ENCODE measurements around the gene CDC37. TPM values are rescaled to one million over a fixed set of nuclear protein-coding genes. Genes with fewer than 3 reads are reported as not detected.

Gene CDC37
- total and polyA plus RNA-seq, 2 of the 4 experiments (the other 2 are of a cell fraction): 209 to 650 TPM

DNA sequence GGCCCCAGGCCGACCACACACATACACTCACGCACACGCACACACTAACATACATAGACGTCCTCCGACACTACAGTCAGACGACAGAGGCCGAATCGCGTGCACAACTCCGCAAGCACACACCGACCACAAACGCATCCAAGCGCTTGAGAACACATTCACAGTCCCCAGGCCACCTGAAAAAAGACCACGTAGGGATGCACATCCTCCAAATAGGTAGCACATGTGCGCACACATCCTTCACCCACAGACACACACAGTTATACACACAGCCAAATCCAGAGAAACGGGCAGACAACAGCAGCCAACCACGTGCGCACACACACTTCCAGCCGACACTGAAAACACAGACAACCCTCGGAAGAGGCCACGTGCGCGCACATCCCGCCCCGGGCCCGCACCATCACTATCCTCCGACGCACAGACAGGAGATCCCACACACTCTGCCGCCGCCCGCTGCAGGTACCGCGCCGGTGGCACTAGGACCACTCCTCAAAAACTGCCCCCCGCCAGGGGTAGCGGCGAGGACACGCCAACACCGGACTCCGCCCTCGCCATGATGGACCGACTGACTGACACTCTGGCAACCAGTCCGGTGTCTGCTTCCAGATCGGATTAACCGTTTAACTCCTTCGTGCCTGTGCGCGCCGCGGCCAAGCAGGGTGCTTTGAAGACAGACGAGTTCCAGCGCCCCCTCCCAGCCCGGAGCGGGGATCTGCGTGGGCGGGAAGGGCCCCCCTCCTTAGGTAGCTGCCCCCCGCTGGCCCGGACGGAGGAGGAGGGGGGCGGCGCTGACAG, 16.5 kb upstream of the CDC37 start:
- Histone ChIP-seq H3K9me3 (ENCODE audit: control insufficient read depth, insufficient read depth, low read length) (no peaks in the 10 kb centered on the region), H3K4ac (ENCODE audit: low read depth, low read length) (no peak overlapping the region), H3K9ac (ENCODE audit: low read depth, low read length) (no peak overlapping the region), H4K8ac (ENCODE audit: low read depth in 2 of 2, low read length in 2 of 2) (0 out of 4 replicates have a peak overlapping the region, but pooled peaks of 1 of the 2 experiments have one; percentile 6), H4K91ac (ENCODE audit: insufficient read depth, low read depth, low read length) (no peak overlapping the region), H4K20me1 (ENCODE audit: insufficient read depth, low read length) (peaks cover 31% of the 10 kb centered on the region), H3K9me1 (ENCODE audit: insufficient read depth, low read length) (no peaks in the 10 kb centered on the region), H2AK9ac (replicated peaks; ENCODE audit: low read depth, low read length, poor library complexity) (peak overlapping the region; percentile 87), H3K4me1 (ENCODE audit: control insufficient read depth, insufficient read depth, low read length) (peaks cover 15% of the 10 kb centered on the region), H2BK120ac (ENCODE audit: low read depth, low read length) (no peak overlapping the region), H3K36me3 (ENCODE audit: control insufficient read depth, insufficient read depth, low read length) (no peaks in the 10 kb centered on the region), H3K27ac (ENCODE audit: insufficient read depth, low read length) (no peak overlapping the region), H3K56ac (ENCODE audit: extremely low read depth, insufficient read depth, low read length) (no peak overlapping the region), H3K79me1 (ENCODE audit: low read depth in 1 of 2, low read length in 2 of 2) (no peaks in the 10 kb centered on the region; a peak in 1 of 4 replicates), H3K4me3 (ENCODE audit: insufficient read depth, low read depth, low read length) (peak overlapping the region; percentile 39), H2AFZ (replicated peaks; ENCODE audit: low read length, poor library complexity) (peak overlapping the region; percentile 85), H2AK5ac (ENCODE audit: low read depth, low read length) (peak overlapping the region; percentile 60; the same call in 1 of the 2 replicates), H3K4me2 (ENCODE audit: low read depth, low read length) (peak overlapping the region; percentile 70), H2BK20ac (ENCODE audit: low read depth, low read length) (no peak overlapping the region), H4K5ac (ENCODE audit: low read depth, low read length) (no peak overlapping the region), H3K23ac (ENCODE audit: low read depth, low read length) (peak overlapping the region; percentile 30), H2BK15ac (ENCODE audit: low read depth, low read length) (no peak overlapping the region), H3K14ac (replicated peaks; ENCODE audit: low read depth, low read length) (no peak overlapping the region), H2BK5ac (ENCODE audit: low read depth, low read length, poor library complexity, severe bottlenecking) (no peak overlapping the region), H3K27me3 (ENCODE audit: control insufficient read depth, insufficient read depth, low read length) (peaks cover 45% of the 10 kb centered on the region), H3K18ac (ENCODE audit: low read depth, low read length) (no peak overlapping the region)
- no TSS peak for BruUV-seq (replicated peaks)
- in situ Hi-C loops (cut with MboI; ENCODE audit: low sequenced_read_pairs) (no loop called here), dilution Hi-C loops (cut with HindIII; ENCODE audit: low sequenced_read_pairs, unreplicated experiment) (no loop called here), intact Hi-C loops (cut with micrococcal nuclease) (no loop called here)
- ChIA-PET CTCF (no interaction called here), POLR2A (ENCODE audit: unreplicated experiment) (no interaction called here)
- ATAC-seq (ENCODE audit: low read depth): no peak
- 1% methylated on average over 27 of the region's 61 CpGs; no CpG with 5 or more reads in 1 of the 2 experiments for whole genome bisulfite sequencing, 2 experiments (ENCODE audit: extremely low coverage in 2 of 2, insufficient read length in 1 of 2)
- peak; percentile 61 for DNase-seq
- TF ChIP-seq RCOR1 (IDR thresholded peaks at IDR 0.05; ENCODE audit: insufficient replicate concordance, low read length): no peak
- no peak for TF ChIP-seq NFE2L2 (IDR thresholded peaks at IDR 0.05; ENCODE audit: low read depth, low read length)
- no peak for TF ChIP-seq CTCF (conservative IDR thresholded peaks at IDR 0.05; ENCODE audit: low read depth, low read length)
- no peak for TF ChIP-seq RAD21 (IDR thresholded peaks at IDR 0.05; ENCODE audit: low read length)
- TF ChIP-seq BHLHE40 (IDR thresholded peaks at IDR 0.05; ENCODE audit: low read depth, low read length): no peak; the same call in none of the 2 replicates
- TF ChIP-seq POLR2A (IDR thresholded peaks at IDR 0.05; ENCODE audit: low read depth, low read length): peak; percentile 23; the same call in 1 of the 2 replicates
- TF ChIP-seq MXI1 (IDR thresholded peaks at IDR 0.05; ENCODE audit: borderline replicate concordance, low read depth, low read length): peak; percentile 95
- TF ChIP-seq MAFK (IDR thresholded peaks at IDR 0.05; ENCODE audit: low read depth, low read length): no peak
- TF ChIP-seq, protein P1, sequence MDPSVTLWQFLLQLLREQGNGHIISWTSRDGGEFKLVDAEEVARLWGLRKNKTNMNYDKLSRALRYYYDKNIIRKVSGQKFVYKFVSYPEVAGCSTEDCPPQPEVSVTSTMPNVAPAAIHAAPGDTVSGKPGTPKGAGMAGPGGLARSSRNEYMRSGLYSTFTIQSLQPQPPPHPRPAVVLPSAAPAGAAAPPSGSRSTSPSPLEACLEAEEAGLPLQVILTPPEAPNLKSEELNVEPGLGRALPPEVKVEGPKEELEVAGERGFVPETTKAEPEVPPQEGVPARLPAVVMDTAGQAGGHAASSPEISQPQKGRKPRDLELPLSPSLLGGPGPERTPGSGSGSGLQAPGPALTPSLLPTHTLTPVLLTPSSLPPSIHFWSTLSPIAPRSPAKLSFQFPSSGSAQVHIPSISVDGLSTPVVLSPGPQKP (IDR thresholded peaks at IDR 0.05; ENCODE audit: borderline replicate concordance, low read depth, low read length): no peak
- no peak for TF ChIP-seq SMC3 (IDR thresholded peaks at IDR 0.05; ENCODE audit: low read depth, low read length)
- TF ChIP-seq, protein P2, sequence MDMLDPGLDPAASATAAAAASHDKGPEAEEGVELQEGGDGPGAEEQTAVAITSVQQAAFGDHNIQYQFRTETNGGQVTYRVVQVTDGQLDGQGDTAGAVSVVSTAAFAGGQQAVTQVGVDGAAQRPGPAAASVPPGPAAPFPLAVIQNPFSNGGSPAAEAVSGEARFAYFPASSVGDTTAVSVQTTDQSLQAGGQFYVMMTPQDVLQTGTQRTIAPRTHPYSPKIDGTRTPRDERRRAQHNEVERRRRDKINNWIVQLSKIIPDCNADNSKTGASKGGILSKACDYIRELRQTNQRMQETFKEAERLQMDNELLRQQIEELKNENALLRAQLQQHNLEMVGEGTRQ (IDR thresholded peaks at IDR 0.05; ENCODE audit: low read depth, low read length): peak; percentile 72; the same call in 1 of the 2 replicates
- no peak for TF ChIP-seq CHD1 (IDR thresholded peaks at IDR 0.05; ENCODE audit: low read depth, low read length)
- TF ChIP-seq MAZ (IDR thresholded peaks at IDR 0.05; ENCODE audit: borderline replicate concordance, low read depth, low read length): peak; percentile 10; the same call in 1 of the 2 replicates
- no peak for TF ChIP-seq CEBPB (IDR thresholded peaks at IDR 0.05; ENCODE audit: low read depth, low read length)

Measured in IMR-90 (cell line).